MCF 10A (cell line): ENCODE data around the gene KATNIP. TPM values are rescaled to one million over a fixed set of nuclear protein-coding genes. Genes with fewer than 3 reads are reported as not detected.

Experiments
- BruUV-seq: library from RNA; stranded (reverse); fragments of 400-500 nt; replicated peaks from 2 replicates; lab custom pipeline; 2021; lab: Mats Ljungman, UMichigan
- CTCF ChIA-PET: fragments of 300-600 bp; sonication (Branson Sonifier 250); formaldehyde crosslinking; extraction: SDS; loops from one replicate; lab custom pipeline; 2021; ENCODE audit warnings: antibody characterized with exemption, inconsistent platforms; lab: Yijun Ruan, JAX
- POLR2A ChIA-PET: fragments of 300-600, 350-650 bp; sonication (Branson Sonifier 250); formaldehyde crosslinking; extraction: SDS; loops from one replicate; lab custom pipeline; 2020; ENCODE audit warnings: antibody characterized with exemption, inconsistent platforms; lab: Yijun Ruan, JAX
- DNase-seq: peaks from one replicate; pipeline ENCODE4 v3.0.0-alpha.2; 2018; ENCODE audit not compliant: unreplicated experiment
- H3K27ac Mint-ChIP-seq: one replicate; pipeline ENCODE4 v1.8.0; 2022; ENCODE audit warnings: mild to moderate bottlenecking, low read depth, mixed read lengths; ENCODE audit not compliant: unreplicated experiment
- H3K27me3 Mint-ChIP-seq: one replicate; pipeline ENCODE4 v1.8.0; 2022; ENCODE audit warnings: mixed read lengths; ENCODE audit not compliant: insufficient read depth, unreplicated experiment
- H3K36me3 Mint-ChIP-seq: one replicate; pipeline ENCODE4 v1.8.0; 2022; ENCODE audit warnings: mild to moderate bottlenecking, moderate library complexity, mixed read lengths; ENCODE audit not compliant: insufficient read depth, unreplicated experiment
- H3K4me1 Mint-ChIP-seq: one replicate; pipeline ENCODE4 v1.8.0; 2022; ENCODE audit warnings: mixed read lengths; ENCODE audit not compliant: insufficient read depth, unreplicated experiment
- H3K4me3 Mint-ChIP-seq: one replicate; pipeline ENCODE4 v1.8.0; 2022; ENCODE audit warnings: mild to moderate bottlenecking, moderate library complexity, mixed read lengths; ENCODE audit not compliant: unreplicated experiment
- H3K9me3 Mint-ChIP-seq: one replicate; pipeline ENCODE4 v1.8.0; 2022; ENCODE audit warnings: mixed read lengths; ENCODE audit not compliant: unreplicated experiment
- CTCF ChIP-seq: fragments of 200-600 bp; IDR thresholded peaks from one replicate; pipeline ENCODE4 v1.8.0; 2022; ENCODE audit warnings: antibody characterized with exemption, mild to moderate bottlenecking; ENCODE audit not compliant: unreplicated experiment
- intact Hi-C: fragments of 100-400 bp; cut with micrococcal nuclease; formaldehyde crosslinking; loops from 2 replicates; pipeline ENCODE4 v1.14.1; 2022
- total RNA-seq: library from RNA; stranded (reverse); gene quantifications from 2 replicates; pipeline ENCODE4 v1.2.3, GENCODE V29; 2022

Gene KATNIP
- total RNA-seq, 1 experiment from 2014 or later, result 21.3 TPM

GRCh38 chr16:27528294-27528693 lies 21.6 kb upstream of the KATNIP start:
- BruUV-seq, result no TSS peak
- no peaks in the 10 kb centered on the region for H3K9me3 Mint-ChIP-seq
- intact Hi-C loops, result no loop called here
- DNase-seq, result no peak
- ChIA-PET POLR2A (no interaction called here), CTCF (no interaction called here)
- H3K27me3 Mint-ChIP-seq, result no peaks in the 10 kb centered on the region
- H3K36me3 Mint-ChIP-seq, result peaks cover 76% of the 10 kb centered on the region
- H3K4me3 Mint-ChIP-seq, result no peak overlapping the region
- H3K4me1 Mint-ChIP-seq, result no peaks in the 10 kb centered on the region
- H3K27ac Mint-ChIP-seq, result peak overlapping the region; percentile 64
- TF ChIP-seq CTCF, result no peak

- Mint-ChIP-seq H3K4me3 (no peak overlapping the region), H3K36me3 (peaks cover 80% of the 10 kb centered on the region), H3K27me3 (no peaks in the 10 kb centered on the region), H3K27ac (no peak overlapping the region), H3K9me3 (no peaks in the 10 kb centered on the region), H3K4me1 (no peaks in the 10 kb centered on the region)
- TF ChIP-seq CTCF, result no peak
- DNase-seq, result peak; percentile 24
- intact Hi-C loops, result no loop called here
- CTCF ChIA-PET, result no interaction called here
- POLR2A ChIA-PET, result no interaction called here
- BruUV-seq, result no TSS peak
These were observed 20.0 kb upstream of the KATNIP start for GRCh38 chr16:27529962-27530361.

GRCh38 chr16:27531186-27531585 lies 18.8 kb upstream of the KATNIP start:
- Mint-ChIP-seq H3K4me1 (no peaks in the 10 kb centered on the region), H3K36me3 (peaks cover 86% of the 10 kb centered on the region), H3K27me3 (no peaks in the 10 kb centered on the region), H3K4me3 (no peak overlapping the region), H3K9me3 (no peaks in the 10 kb centered on the region), H3K27ac (no peak overlapping the region)
- intact Hi-C loops, result no loop called here
- DNase-seq, result no peak
- CTCF ChIA-PET, result interaction anchor here (0.7 kb wide), 2 partner anchors 538 to 540 kb away, joined by 3 read pairs; no protein-coding TSS in a partner anchor
- POLR2A ChIA-PET, result no interaction called here
- no peak for TF ChIP-seq CTCF
- BruUV-seq, result no TSS peak

- Mint-ChIP-seq H3K27ac (no peak overlapping the region), H3K4me3 (no peak overlapping the region), H3K36me3 (peaks cover 80% of the 10 kb centered on the region), H3K4me1 (no peaks in the 10 kb centered on the region), H3K9me3 (no peaks in the 10 kb centered on the region), H3K27me3 (no peaks in the 10 kb centered on the region)
- no peak for TF ChIP-seq CTCF
- no peak for DNase-seq
- ChIA-PET POLR2A (no interaction called here), CTCF (interaction anchor here (0.5 kb wide), 1 partner anchor 378 kb away, joined by 3 read pairs; no protein-coding TSS in a partner anchor)
- intact Hi-C loops, result no loop called here
- BruUV-seq, result no TSS peak
These were observed 17.8 kb upstream of the KATNIP start for GRCh38 chr16:27531826-27532800.
